Psoas muscle (tissue), 8 donors: ENCODE results near the gene SENP2. TPM values are rescaled to one million over a fixed set of nuclear protein-coding genes. Genes with fewer than 3 reads are reported as not detected.

ENCODE experiments used
- ATAC-seq, 4 donors: fragments of 200-7000 bp; cut with Tn5 transposase; one replicate each; pipeline ENCODE4 v1.9.1; 2020; ENCODE audit warnings: moderate library complexity in 3 of 4, mild to moderate bottlenecking in 2 of 4
- DNase-seq, 2 donors: peaks; one replicate each; pipeline ENCODE4 v3.0.0-alpha.2; 2020
- H3K27ac ChIP-seq: fragments of 200-600 bp; one replicate; pipeline ENCODE4 v1.8.0; 2022
- H3K27me3 ChIP-seq, 3 donors: fragments of 200-600 bp in 1 of 3; one replicate each; pipeline versions ENCODE4 v1.6.1 to v1.8.0; 2013 to 2022; ENCODE audit warnings: low read length in 2 of 3, mild to moderate bottlenecking in 2 of 3, moderate library complexity in 1 of 3; ENCODE audit not compliant: insufficient read depth in 3 of 3
- H3K36me3 ChIP-seq, 2 donors: fragments of 200-600 bp in 1 of 2; one replicate each; pipeline versions ENCODE4 v1.6.1 to v1.8.0; 2013 to 2022; ENCODE audit warnings: low read depth in 1 of 2, mild to moderate bottlenecking in 1 of 2, moderate library complexity in 1 of 2; ENCODE audit not compliant: insufficient read depth in 1 of 2
- H3K4me1 ChIP-seq: fragments of 200-600 bp; one replicate; pipeline ENCODE4 v1.8.0; 2022
- H3K4me3 ChIP-seq: fragments of 200-600 bp; one replicate; pipeline ENCODE4 v1.8.0; 2022; ENCODE audit warnings: mild to moderate bottlenecking
- H3K9me3 ChIP-seq: fragments of 200-600 bp; one replicate; pipeline ENCODE4 v1.8.0; 2022
- CTCF ChIP-seq: fragments of 200-600 bp; IDR thresholded peaks from one replicate; pipeline ENCODE4 v1.8.0; 2022; ENCODE audit warnings: antibody characterized with exemption
- WGBS, 3 donors: extraction: QIAGEN DNeasy Blood & Tissue Kit; methylation state at CpG; one replicate each; pipeline versions ENCODE4 v1.1.6 to v1.1.7; 2013; 5-methylcytosine and 5-hydroxymethylcytosine counted together
- intact Hi-C, 2 donors: fragments of 100-400 bp; cut with DNase I; formaldehyde crosslinking; loops; one replicate each; pipeline versions ENCODE4 v1.11.0 to v1.14.2; 2022
- polyA plus RNA-seq, 3 donors: library from polyadenylated mRNA; stranded (reverse); fragments of 200-250 nt; gene quantifications; one replicate each; pipeline ENCODE4 v1.2.3, GENCODE V29; 2013
- total RNA-seq, 4 donors: library from RNA; stranded (reverse); fragmentation: NEBNext Ultra II Directional in 2 of 4; extraction: Animal tissue kit (Norgen Biotek cat#: 25700) in 2 of 4; gene quantifications; one replicate each; pipeline versions ENCODE4 v1.2.1 to v1.2.4, GENCODE V29; 2021 to 2023
- donor health status: healthy with polysubstance abuse.
- donor health status: DM: no; HTN: no; CAD: no; lungs with moderate emphysema.
- donor health status: Bipolar disorder and iron deficiency.
- donor health status: healthy.
- donor health status: DM: yes; HTN: yes; CAD: no.
- donor health status: DM: no; HTN: no; CAD: no.
- donor health status: DM: no; HTN: no; CAD: no.
- donor health status: DM: yes; HTN: yes; CAD: no.

Gene SENP2
- total and polyA plus RNA-seq, 7 donors, result 9.8 to 51.8 (median 39.5) TPM

DNA sequence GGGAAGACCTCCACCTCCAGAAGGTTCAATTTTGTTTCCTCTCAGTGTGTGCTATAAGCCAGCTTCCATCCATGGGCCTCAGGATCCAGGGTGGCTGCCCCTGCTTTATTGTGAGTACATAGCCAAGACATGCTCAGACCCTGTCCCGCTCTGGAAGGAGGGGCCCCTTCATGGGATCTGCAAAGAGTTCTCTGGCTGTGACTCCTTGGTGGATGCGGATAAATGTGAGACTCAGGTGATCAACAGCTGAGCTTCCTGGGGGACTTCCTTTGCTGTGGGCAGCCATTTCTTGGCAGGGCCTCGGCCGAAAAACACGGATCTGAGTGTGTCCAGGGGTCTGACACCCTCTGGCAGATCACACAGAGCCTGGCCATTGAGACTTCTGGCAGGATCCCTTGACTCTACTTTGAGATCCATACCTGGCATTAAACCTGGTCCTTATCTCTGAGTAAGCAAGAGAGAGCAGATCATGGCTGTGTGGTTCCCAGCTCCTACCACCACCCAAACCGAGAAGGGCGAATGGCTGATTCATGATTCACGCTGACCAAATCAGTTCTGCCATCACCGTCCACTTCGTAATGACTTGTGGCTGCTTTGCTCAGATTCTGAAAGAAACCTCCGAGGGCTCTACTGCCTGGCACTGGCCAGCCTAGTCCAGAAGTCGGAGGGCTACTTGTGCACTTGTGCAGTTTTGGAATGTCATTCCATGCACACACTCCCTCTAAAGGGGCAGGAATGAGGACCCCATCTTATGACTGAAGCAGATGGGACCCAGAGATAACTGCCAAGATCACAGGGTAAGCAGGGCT lies 68.1 kb downstream of the SENP2 start:
- Histone ChIP-seq H3K36me3 (no peaks in the 10 kb centered on the region), H3K4me3 (no peak overlapping the region), H3K27ac (no peak overlapping the region), H3K9me3 (no peaks in the 10 kb centered on the region), H3K4me1 (no peaks in the 10 kb centered on the region), H3K27me3 (no peaks in the 10 kb centered on the region)
- TF ChIP-seq CTCF, result no peak
- DNase-seq, result no peak
- WGBS, 3 donors, result 91 to 96% (median 91%) methylated on average over 12 of the region's 12 CpGs
- intact Hi-C loops, result no loop called here
- no peak for ATAC-seq

GRCh38 chr3:185654758-185655145 lies 68.7 kb downstream of the SENP2 start:
- no peaks in the 10 kb centered on the region for H3K36me3 ChIP-seq
- H3K4me3 ChIP-seq, result no peak overlapping the region

DNA sequence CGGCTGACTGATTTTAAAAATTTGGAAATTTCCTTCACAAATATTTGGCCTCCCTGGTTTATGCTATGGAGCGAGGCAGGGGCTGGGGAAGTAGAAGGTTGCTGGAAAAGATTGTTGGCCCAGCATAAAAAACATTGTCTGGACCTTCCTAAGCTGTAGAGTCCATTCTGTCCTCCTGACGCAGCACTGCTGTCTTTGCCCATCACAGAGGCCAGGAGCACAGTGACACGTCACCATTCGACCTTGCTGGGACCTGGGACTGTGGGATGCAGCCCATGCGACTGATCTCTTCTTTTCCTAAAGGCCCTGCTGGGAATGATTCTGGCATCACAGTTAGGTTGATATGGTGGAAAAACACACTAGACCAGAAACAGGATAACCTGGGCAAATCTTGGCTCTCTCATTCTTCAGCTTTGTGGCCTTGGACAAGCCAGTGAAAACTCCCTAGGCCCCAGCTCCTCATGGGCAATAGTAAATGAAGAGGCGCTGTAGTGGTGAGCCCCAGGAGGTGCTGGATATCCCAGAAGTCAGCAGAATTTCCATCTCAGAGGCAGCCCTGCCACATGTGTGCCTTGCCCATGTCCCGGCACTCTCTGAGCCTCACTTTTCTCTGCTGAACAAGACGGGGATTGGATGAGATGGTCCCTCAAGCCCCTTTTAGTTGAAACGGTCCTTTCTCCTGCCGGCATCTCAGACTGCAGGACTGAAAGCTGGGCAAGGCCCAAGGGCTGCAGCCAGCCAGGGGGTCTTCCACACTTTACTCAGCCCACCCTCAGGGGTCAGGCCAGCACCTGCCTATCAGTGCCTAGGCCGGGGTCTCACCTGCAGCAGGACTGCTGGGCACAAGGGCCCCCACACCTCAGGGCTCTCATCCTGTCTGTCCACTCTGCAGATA lies 69.6 kb downstream of the SENP2 start:
- intact Hi-C loops, result no loop called here
- DNase-seq (no peak), ATAC-seq (no peak)

More at GRCh38 chr3:185654758-185655145, 68.7 kb downstream of the SENP2 start:
- TF ChIP-seq CTCF, result no peak
- H3K27ac ChIP-seq, result no peak overlapping the region
- ATAC-seq, result no peak
- H3K4me1 ChIP-seq, result no peaks in the 10 kb centered on the region
- DNase-seq, result no peak
- H3K27me3 ChIP-seq, result no peaks in the 10 kb centered on the region
- 92 to 95% (median 92%) methylated on average over 2 of the region's 2 CpGs for WGBS, 3 donors
- no peaks in the 10 kb centered on the region for H3K9me3 ChIP-seq
- intact Hi-C loops, result no loop called here

DNA sequence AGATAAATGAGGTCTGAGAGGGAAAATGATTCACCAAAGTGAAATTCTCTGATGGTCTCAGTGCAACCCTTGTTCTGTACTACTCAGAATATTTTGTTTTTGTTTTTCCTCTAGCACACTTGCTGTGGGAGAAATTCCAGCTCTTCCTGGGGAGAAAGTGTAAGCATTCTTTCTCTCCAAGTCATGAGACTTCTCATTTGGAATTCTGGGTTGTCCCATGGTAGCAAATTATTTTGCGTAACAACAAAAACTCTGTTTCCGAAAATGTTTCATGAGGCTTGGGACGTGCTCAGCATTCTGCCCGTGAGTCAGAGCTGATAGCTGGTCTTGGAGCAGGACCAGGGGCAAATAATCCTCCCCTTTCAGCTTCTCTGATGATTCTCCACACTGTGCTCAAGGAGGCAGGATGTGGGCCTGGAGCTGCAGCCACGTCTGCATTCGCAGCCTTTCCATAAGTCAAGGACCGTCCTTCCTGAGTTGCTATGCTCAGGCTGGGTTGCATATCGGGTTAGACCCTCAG lies 70.3 kb downstream of the SENP2 start:
- WGBS, 3 donors, result 75 to 87% (median 76%) methylated on average over 8 of the region's 8 CpGs
- peak overlapping the region; percentile 27 for H3K27ac ChIP-seq
- peaks cover 5% of the 10 kb centered on the region for H3K4me1 ChIP-seq
- peak in 3 of 4 donors; percentile 33 to 60 (median 59) for ATAC-seq
- no peaks in the 10 kb centered on the region for H3K9me3 ChIP-seq
- intact Hi-C loops, result no loop called here
- no peak overlapping the region for H3K4me3 ChIP-seq
- no peaks in the 10 kb centered on the region for H3K36me3 ChIP-seq
- peak in 1 of 2 donors; percentile 64 for DNase-seq
- H3K27me3 ChIP-seq, result no peaks in the 10 kb centered on the region
- TF ChIP-seq CTCF, result no peak

More for the DNA sequence above, 69.6 kb downstream of the SENP2 start:
- H3K4me1 ChIP-seq, result peaks cover 5% of the 10 kb centered on the region
- H3K27ac ChIP-seq, result no peak overlapping the region
- TF ChIP-seq CTCF, result no peak
- 90 to 92% (median 91%) methylated on average over 12 of the region's 12 CpGs for WGBS, 3 donors
- no peaks in the 10 kb centered on the region for H3K27me3 ChIP-seq
- no peaks in the 10 kb centered on the region for H3K9me3 ChIP-seq
- no peaks in the 10 kb centered on the region for H3K36me3 ChIP-seq
- H3K4me3 ChIP-seq, result no peak overlapping the region
